GM23248 (cell line): ENCODE data around the gene ZSCAN30.

ENCODE experiments used
- EZH2 ChIP-seq: fragments of 200-600 bp; sonication (generic); IDR thresholded peaks from 2 replicates; pipeline ENCODE4 v1.6.1; 2018; ENCODE audit warnings: antibody characterized with exemption, mild to moderate bottlenecking; ENCODE audit not compliant: insufficient read depth, poor library complexity, severe bottlenecking
- EZH2phosphoT487 ChIP-seq: fragments of 200-600 bp; sonication (generic); IDR thresholded peaks from 2 replicates; pipeline ENCODE4 v1.6.1; 2018; ENCODE audit warnings: antibody characterized with exemption, moderate library complexity, mild to moderate bottlenecking, low read depth; ENCODE audit not compliant: insufficient read depth

DNA sequence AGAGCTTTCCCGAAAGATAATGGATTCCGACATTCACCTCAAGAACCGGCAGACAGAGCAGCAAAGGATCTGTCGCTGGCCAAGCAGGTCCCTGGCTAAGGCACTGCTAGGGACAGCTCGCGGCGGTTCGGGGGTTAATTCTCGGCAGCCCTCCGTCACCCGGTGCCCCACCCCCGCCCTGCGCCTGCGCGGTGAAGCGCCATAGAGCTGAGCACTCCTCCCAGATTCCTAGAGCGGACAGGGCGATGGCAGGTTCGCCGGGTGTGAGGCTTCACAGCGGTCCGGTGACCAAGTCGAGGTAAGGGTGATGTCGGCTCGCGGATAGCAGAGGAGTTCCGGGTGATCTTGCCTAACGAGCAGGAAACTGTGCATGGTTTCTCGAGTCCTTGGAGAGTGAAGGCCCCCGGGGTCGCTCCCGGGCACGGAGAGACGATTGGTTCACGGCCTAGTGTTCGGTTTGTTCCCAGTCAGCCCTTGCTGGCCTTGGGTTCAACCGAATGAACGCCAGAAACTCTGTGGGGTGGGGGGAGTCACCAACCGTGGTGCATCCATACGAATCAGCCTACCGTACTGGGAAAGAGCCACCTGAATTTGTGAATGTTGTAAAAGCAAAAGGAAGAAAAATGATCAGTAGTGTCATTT lies at the start of gene ZSCAN30:
- TF ChIP-seq EZH2 (no peak), EZH2phosphoT487 (no peak)
